ENCODE measurements around the gene MAML2.

DNA sequence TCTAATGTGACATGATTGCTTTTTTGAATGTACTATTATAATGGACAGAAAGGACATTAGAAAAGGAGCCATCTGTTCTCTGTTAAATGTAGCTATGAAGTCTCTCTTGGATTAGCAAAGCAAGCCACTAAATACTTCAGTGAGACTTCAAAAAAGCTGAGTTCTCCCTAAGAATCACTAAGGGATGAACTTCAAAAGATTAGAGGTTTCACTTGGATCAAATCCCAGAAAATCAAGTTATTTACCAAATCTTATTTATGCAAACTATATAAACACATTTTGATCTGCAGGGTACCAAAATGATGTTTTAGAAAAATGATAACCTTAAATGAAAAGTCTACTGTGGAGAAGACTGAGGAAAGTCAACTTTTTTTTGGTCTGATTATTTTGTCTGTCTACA lies 337.0 kb downstream of the MAML2 start:
- TF ChIP-seq, protein P1, sequence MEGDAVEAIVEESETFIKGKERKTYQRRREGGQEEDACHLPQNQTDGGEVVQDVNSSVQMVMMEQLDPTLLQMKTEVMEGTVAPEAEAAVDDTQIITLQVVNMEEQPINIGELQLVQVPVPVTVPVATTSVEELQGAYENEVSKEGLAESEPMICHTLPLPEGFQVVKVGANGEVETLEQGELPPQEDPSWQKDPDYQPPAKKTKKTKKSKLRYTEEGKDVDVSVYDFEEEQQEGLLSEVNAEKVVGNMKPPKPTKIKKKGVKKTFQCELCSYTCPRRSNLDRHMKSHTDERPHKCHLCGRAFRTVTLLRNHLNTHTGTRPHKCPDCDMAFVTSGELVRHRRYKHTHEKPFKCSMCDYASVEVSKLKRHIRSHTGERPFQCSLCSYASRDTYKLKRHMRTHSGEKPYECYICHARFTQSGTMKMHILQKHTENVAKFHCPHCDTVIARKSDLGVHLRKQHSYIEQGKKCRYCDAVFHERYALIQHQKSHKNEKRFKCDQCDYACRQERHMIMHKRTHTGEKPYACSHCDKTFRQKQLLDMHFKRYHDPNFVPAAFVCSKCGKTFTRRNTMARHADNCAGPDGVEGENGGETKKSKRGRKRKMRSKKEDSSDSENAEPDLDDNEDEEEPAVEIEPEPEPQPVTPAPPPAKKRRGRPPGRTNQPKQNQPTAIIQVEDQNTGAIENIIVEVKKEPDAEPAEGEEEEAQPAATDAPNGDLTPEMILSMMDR (IDR thresholded peaks at IDR 0.05): no peak
- TF ChIP-seq POLR2AphosphoS5 (IDR thresholded peaks at IDR 0.05) (no peak), POLR2A (IDR thresholded peaks at IDR 0.05) (no peak), EP300 (IDR thresholded peaks at IDR 0.05) (no peak)

All from stomach (tissue), 4 donors.